Activated CD4-positive, alpha-beta T cell treated with anti-CD3 and anti-CD28 coated beads, Interleukin-2, amount 50 U/mL, for 4 hours (primary cell): ENCODE measurements around the gene TECPR2.
"Not testable (repeated sequence)": the region's sequence is repeated elsewhere in the genome, so short reads cannot be mapped to it uniquely, and the experiment has no call there.

Experiments
- DNase-seq, 2 experiments: peaks; one replicate each; pipeline ENCODE4 v3.0.0-alpha.2; 2020

Gene TECPR2, protein sequence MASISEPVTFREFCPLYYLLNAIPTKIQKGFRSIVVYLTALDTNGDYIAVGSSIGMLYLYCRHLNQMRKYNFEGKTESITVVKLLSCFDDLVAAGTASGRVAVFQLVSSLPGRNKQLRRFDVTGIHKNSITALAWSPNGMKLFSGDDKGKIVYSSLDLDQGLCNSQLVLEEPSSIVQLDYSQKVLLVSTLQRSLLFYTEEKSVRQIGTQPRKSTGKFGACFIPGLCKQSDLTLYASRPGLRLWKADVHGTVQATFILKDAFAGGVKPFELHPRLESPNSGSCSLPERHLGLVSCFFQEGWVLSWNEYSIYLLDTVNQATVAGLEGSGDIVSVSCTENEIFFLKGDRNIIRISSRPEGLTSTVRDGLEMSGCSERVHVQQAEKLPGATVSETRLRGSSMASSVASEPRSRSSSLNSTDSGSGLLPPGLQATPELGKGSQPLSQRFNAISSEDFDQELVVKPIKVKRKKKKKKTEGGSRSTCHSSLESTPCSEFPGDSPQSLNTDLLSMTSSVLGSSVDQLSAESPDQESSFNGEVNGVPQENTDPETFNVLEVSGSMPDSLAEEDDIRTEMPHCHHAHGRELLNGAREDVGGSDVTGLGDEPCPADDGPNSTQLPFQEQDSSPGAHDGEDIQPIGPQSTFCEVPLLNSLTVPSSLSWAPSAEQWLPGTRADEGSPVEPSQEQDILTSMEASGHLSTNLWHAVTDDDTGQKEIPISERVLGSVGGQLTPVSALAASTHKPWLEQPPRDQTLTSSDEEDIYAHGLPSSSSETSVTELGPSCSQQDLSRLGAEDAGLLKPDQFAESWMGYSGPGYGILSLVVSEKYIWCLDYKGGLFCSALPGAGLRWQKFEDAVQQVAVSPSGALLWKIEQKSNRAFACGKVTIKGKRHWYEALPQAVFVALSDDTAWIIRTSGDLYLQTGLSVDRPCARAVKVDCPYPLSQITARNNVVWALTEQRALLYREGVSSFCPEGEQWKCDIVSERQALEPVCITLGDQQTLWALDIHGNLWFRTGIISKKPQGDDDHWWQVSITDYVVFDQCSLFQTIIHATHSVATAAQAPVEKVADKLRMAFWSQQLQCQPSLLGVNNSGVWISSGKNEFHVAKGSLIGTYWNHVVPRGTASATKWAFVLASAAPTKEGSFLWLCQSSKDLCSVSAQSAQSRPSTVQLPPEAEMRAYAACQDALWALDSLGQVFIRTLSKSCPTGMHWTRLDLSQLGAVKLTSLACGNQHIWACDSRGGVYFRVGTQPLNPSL (N-terminal part only)

DNA sequence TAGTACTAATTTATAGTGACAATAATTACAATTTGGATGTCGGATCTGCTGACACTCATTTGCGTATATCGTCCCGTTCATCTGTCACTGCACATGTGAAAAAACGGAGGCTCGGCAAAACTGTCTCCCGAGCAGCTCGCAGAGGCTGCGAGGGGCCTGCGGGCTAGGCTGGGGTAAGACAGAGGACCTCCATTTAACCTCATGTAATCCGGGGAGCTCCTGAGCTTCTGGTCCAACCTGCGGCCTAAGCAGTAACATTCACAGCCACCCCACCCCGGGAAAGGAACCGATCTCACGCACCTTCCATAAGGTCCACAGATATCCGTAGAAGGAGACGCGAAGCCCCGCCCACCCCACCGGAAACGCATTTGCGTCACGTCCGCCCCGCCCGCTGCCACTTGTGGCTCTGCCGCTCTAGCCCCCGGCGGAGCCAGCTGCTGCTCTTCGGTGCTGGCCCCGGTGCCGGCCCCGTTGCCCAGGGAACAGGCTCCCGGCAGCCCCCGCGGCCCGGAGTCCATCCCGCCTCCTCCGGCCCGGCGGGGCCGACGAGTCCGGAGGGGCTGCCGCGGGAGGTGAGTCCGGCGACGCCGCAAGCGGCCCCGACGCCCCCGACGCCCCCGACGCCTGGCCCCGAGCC lies at the start of gene TECPR2, which contains the start of gene CINP:
Gene TECPR2, plus strand, starts transcription at position 397 of the 637 bp plus-strand sequence. CDS start 13,781 bp downstream, outside the sequence.
Gene CINP, minus strand, starts transcription at position 346 of the 637 bp plus-strand sequence. Its CDS starts 39 bp downstream, at position 307.
- peak; percentile 96 to 98 for DNase-seq

DNA sequence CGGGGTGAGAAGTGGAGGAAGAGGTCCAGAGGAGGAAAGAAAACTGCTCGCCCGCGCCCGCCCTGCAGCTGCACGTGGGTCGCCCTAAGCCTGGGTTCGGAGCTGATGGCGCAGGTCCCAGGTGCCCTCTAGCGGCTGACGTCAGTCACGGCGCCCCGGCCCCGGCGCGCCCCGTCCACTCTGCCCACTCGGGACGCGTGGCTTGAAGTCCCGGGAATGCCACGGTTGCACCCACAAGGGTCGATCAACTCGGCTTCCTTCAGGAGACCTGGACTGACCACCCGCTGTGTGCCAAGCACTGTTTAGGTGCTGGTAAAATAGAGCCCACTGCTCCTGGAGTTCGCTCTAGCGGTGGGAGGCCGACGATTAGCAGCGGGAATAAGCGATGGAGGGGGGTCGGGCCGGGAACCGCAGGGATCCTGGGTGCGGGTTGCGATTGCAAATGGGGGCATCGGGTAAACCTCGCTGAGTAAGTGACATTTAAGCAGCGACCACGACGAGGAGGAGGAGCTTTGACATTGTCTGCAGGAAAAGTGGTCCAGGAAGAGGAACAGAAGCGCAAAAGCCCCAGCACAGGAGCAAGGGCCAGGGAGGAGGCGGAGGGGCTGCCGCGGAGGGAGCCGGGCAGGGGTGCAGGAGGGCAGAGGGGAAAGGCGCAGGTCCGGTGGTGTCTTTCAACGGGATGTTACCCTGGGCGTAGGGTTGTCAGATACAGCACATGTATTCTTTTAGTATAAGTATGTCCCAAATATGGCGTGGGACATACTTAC lies 48.3 kb upstream of the TECPR2 start:
- DNase-seq: peak; percentile 71 to 73

DNA sequence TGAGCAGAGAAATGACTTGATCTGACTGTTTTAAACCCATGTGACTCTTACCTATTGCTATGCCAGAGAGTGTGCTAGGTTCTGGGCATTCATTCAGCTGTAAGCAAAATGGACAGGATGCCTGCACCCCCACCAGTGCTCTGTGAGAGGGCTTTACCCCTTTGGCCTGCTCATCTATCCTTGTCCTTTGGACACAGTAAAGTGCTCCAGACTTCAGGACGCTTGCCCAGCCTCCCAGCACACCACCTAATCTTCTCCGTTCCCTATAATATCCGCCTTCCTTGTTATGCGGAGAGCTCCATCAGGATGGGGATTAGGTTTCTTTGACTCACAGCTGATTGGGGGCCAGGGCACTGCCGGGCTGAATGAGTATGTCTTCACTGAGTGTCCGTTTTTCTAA lies 47.6 kb upstream of the TECPR2 start:
- DNase-seq: no peak

DNA sequence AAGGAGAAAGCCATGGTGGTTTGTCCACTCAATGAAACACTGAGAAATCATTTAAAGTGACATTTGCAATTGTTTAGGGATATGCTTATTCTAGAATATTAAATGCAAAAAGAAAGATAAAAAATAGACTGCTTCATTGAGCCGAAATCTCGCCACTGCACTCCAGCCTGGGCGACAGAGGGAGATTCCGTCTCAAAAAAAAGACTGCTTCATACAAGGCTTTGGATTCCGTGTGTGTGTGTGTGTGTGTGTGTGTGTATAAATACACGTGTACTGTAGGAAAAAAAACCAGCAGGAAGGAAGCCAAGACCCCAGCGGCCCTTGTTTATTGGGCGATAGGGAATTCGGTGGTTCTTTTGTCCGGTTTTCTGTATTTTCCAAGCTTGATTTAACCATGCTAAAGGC lies 46.4 kb upstream of the TECPR2 start:
- no peak for DNase-seq

DNA sequence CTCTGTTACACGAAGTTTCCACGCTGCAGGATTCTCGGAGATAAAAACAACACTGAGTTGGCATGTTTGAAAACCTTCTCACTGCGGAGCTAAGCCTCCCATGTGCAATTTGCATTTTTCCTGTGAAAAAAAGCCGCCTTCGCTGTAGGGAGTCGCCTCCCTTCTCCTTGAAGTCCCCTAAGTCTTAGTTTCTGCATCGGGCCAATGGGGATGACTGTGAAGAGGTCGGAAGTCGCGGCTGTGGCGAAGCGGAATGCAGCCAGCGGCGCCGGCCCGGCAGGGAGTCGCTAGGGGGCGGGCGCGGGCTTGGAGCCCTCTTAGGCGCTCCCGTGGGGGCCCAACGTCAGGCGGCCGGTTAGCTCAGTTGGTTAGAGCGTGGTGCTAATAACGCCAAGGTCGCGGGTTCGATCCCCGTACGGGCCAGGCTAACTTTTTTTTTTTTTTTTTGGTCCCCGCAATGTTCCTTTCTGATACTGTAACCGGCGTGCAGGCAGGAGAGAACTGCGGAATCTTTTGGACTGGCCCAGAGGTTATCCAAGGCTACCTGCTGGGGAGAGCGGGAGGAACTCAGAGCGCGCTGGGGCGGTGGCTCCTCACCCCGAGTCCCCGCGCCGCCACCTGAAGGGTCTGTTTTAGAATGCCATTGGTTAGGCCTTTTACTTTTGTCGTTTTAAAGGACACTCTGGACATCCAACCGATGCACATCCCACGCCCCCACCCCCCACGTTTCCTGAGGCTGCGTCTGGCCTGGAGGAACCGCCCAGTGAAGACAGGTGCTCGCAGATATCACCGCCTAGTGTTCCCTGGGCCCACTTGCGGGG lies 45.8 kb upstream of the TECPR2 start:
- DNase-seq: peak; percentile 89 to 91

DNA sequence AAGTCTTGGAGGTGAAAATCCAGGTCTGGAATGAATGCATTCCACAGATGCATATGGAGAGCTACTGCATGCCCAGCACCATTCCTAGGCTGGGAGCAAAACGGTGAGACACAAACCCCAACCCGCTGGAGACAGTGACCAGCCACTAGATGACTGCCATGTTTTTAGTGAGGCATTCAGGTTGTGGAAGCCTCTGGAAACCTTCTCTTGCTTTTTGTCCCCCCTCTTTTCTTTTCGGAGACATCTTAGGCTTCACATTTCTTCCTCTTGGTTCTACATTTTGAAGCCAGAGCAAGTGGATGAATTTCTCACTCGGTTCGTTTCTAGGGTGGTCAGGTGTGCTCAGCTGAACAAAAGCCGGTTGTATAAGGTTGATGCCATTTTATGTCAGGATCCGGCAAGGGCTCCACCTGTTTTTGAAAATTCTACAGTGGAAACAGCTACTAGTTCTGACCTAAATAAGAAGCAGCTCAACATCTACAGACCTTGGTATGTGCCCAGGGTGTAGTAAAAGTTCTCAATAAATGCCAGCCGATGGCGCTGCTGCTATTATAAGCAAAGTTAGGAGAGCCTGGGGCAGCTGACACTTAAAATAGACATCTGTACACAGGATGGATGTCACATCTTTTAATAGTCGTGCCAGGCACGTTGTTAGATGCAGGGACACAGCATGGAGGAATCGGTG lies 45.0 kb upstream of the TECPR2 start:
- no peak for DNase-seq

DNA sequence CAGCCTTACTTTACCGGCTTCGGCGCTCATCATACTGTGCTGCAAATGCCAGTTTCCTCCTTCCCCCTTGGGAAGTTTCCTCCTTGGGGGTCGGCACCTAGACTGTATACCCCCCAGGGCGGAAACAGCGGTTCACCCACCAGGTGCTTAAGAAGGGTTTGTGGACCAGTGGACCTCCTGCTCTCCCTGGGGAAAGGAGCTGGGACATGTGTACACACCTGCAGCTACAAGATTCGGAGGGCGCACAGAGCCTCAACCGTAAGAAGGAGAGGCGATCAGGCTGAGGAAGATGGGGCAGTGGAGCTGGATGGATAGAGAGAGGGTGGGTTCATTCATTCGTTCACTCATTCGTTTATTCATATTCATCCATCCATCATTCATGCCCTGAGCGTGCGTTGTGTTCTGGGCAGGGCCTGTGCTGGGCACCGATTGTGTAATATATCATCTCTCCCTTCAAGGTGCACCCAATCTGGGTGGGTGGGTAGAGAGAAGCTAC lies 43.9 kb upstream of the TECPR2 start:
- DNase-seq: no peak

DNA sequence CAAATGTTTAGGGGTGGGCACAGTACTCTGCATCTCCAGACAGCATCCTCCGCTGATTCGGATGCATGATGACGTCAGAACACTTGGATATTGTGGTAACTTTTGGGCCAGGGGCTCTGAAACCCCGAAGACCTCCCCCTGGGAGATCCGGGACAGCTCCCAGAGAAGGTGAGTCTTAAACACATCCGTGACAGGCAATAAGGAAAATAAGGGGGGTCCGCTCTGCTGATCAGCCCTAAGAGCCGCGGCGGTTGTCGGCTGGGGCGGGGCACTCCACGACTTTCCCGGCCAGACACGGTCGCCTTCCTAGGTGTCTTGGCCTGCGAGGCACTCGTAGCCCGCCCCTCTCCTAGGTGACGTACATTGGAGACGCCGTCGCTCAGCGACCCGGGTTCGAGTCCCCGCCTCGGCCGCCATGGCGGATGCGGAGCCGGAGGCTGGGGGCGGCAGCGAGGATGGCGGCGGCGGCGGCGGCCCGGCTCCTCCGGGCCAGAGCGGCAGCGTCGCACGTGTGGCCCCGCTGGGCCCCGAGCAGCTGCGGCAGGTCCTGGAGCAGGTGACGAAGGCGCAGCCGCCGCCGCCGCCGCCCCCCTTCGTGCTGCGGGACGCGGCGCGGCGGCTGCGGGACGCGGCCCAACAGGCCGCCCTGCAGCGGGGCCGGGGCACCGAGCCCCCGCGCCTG lies 43.2 kb upstream of the TECPR2 start, which contains the start of gene ZNF839:
Gene ZNF839, plus strand, starts transcription at position 396 of the 682 bp plus-strand sequence. Its CDS starts 20 bp downstream, at position 416.
- peak; percentile 94 for DNase-seq

DNA sequence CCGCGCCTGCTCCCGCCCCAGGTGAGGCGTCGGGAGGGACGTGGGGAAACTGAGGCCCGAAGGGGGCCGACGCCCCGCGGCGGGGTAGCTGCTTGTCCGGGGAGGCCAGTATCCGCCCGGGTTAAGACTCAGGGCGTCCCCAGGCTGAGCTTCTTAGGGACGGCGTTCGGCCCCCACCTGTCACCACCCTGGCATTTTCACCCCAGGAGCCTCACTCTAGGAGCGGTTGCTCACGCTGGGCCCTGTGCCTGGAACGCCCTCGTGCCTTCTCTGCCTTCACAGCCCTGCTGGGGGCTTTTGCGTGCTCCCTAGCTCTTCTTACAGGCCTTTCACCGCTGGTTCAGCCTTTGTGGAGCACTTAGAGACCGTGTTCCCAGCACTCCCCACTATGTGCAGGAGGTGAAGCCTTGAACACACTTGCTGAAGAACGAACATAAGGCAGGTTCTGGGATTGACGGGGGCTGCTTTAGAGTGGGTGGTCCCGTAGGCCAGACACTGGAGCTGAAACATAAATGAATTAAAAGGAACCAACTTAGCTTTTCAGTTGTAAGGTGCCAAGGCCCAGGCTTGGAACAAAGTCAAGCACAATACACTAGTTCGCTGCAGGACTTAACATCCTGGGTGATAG lies 42.6 kb upstream of the TECPR2 start:
- peak; percentile 39 to 53 for DNase-seq

DNA sequence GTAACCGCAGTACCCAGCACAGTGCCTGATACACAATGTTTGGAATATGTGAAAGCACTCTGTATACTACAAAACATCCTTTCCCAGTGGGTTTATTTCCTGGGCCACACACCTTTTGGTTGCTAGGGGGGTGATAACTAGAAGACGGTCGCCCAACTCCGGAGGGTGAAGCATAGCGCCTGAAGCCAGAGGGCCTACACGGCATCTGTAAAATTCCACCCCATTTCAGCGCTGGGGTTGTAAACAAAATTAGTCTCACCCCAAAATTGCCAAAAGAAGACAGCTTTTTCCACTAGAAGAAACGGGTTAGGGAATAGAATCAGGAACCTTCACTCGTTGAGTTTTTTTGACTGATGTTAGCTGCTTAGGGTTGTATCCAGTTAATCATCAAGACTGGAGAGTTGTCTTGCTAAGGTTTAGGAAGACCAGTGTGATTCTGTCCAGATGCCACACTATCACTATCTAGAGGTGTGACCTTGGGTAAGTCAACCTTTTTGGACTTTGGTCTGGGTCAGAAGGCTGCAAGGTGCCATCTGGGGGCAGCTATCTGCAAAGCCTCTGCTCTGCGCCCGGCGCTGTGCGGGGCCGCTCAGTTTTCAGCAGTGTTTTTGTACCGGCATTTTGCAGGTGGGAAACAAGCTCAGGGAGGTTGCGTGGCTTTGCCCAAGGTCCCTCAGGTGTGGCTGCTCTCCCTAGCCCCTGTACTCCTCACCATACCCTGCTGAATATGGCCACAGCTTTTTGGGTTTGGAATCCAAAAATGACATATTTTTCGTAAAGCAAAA lies 41.9 kb upstream of the TECPR2 start:
- no peak for DNase-seq

DNA sequence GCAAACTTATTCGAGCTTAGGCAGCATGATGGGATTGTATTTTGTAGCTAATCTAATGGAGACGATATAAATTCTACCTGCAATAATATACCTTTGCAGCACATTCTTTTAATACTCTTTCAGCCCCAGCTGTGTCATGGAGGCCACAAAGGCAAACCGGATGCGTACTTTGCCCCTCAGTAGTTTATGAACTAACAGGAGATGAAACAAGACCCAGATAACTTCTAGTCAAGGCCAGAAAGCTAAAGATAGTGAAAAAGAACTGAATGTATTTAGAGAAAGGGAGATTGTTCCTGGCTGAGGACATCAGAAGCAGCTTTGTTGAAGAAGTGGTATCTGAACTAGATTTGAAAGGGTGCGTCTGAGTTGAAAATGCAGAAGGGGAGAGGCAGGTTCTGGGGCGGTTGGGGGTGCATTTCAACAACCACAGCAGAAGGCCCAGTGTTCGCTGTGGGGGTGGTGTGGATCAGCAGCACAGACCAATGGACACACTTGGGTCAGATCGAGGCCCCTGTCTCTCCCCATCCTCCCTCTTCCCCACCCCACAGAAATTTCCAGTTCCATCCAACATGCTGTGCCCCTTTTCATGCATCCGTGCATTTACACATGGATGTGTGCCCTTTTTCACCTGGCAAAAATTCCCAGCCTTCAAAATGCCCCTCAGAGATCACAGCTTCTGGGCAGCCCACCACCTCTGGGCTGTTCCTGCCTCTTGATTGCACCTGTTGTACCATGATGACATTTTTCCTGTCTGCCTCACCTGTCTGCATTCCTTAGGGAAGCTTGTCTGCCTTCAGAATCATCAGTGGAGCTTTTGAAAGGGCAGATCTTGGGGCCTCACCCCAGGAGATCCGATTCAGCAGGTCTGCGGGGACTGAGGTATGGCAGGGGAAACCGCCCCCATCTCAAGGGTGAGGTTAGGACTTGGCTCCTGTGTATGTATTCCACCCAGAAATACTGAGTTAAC lies 41.0 kb upstream of the TECPR2 start:
- no peak for DNase-seq

DNA sequence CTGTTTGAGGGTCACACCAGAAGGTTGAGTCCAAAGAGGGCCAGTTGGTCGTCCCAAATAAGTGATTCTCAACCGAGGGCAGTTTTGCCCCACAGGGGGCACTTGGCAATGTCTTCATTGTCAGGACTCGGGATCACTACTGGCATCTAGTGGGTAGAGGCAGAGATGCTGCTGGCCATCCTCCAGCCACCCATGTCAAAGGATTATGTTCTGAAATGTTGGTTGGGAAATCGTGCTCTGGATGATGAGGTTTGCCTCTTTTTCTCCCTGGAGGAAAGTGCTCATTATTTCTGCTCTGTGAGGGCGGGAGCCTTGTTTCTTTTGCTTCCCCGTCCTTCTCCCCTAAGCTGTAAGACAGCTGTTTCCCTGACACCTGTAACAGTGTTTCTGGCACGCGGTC lies 39.6 kb upstream of the TECPR2 start:
- no peak for DNase-seq

DNA sequence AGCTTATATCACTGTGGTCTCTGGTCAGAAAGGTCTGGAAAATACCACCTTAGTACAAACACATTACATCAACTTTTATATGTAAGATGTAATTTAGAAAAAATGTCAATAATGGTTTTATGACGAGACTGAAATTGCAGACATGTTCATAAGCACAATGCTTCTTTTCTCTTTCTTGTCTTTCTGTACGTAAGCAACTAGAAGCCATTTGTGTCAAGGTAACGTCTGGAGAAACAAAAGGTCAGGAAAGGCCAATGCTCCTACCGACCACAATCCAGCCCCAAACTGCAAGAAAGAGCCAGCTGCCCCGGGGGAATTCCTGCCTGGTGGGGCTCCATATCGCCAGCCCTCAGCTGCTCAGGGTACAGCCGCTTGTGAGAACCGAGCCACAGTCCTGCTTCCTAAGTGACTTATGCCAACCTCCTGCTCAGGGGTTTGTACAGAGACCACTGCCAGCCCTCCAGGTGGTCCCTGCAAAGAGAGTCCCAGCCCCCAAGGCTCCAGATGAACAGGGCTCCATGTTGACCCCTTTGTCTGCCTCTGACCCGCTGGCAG lies 36.9 kb upstream of the TECPR2 start:
- DNase-seq: no peak

DNA sequence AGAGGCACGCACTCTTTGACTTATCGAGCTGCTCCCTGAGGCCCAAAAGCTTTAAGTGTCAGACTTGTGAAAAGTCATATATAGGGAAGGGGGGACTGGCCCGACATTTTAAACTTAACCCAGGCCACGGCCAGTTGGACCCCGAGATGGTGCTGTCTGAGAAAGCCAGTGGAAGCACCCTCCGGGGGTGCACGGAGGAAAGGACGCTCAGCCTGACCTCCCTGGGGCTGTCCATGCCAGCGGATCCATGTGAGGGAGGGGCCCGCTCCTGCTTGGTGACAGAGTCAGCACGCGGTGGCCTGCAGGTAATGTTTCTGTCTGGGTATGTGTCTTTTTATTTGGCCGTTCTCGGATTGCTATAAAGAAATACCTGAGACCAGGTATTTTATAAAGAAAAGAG lies 36.2 kb upstream of the TECPR2 start:
- no peak for DNase-seq

DNA sequence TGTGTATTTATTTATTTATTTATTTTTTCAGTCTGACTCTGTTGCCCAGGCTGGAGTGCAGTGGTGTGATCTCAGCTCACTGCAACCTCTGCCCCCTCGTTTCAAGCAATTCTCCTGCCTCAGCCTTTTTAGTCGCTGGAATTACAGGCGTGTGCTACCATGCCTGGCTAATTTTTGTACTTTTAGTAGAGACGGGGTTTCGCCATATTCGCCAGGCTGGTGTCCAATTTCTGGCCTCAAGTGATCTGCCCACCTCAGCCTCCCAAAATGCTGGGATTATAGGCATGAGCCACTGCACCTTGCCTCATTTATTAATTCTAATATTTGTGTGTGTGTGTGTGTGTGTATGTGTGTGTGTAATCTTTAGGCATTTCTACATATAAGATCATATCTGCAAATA lies 33.4 kb upstream of the TECPR2 start:
- DNase-seq: not testable (repeated sequence)

DNA sequence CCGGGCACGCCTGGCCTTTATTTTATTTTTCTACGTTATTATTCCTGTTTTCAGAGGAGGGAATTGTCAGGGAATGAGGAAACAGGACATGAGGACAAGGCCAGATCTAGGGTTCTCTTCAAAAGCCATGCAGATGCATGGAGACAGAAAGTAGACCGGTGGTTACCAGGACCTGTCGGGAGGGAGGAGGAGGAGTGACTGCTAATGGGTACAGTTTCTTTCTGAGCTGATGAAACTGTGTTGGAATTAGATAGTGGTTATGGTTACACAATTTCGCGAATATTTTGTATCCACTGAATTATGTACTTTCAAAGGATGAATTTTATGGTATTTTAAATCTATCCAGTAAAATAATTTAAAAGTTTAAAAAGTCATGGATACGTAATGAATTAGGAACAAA lies 31.9 kb upstream of the TECPR2 start:
- DNase-seq: no peak
